Astrocyte (in vitro differentiated cells and primary cell): Measurements from ENCODE around the gene USP6.

Experiments used
- EZH2 ChIP-seq: IDR thresholded peaks from 2 replicates; pipeline ENCODE4 v1.6.1; 2012; ENCODE audit warnings: mild to moderate bottlenecking, low read length, inconsistent platforms; ENCODE audit not compliant: insufficient read depth
- TF ChIP-seq, protein P1 (sequence below): IDR thresholded peaks from 2 replicates; pipeline ENCODE4 v1.5.1; 2011; ENCODE audit warnings: low read depth, mild to moderate bottlenecking, inconsistent platforms, low read length, moderate library complexity; ENCODE audit not compliant: insufficient read depth

DNA sequence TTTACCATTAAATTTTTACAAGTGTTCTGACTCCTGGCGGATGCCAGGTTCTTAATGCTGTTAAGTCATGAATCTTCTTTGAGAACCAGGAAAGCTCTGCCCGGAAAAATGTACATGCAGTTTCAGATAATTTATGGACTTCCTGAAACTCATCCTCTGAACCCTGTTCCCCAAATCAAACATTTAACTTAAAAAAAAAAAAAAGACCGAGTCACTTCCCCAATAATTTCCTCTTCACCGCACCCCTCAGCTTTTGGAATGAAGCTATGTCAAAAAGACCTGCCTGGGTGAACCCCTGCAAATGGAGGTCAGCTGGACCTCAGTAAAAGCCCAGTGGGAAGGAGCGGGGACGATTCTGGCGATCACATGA is 19.1 kb upstream of the USP6 start:
- TF ChIP-seq, protein P1, sequence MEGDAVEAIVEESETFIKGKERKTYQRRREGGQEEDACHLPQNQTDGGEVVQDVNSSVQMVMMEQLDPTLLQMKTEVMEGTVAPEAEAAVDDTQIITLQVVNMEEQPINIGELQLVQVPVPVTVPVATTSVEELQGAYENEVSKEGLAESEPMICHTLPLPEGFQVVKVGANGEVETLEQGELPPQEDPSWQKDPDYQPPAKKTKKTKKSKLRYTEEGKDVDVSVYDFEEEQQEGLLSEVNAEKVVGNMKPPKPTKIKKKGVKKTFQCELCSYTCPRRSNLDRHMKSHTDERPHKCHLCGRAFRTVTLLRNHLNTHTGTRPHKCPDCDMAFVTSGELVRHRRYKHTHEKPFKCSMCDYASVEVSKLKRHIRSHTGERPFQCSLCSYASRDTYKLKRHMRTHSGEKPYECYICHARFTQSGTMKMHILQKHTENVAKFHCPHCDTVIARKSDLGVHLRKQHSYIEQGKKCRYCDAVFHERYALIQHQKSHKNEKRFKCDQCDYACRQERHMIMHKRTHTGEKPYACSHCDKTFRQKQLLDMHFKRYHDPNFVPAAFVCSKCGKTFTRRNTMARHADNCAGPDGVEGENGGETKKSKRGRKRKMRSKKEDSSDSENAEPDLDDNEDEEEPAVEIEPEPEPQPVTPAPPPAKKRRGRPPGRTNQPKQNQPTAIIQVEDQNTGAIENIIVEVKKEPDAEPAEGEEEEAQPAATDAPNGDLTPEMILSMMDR = no peak
- no peak for TF ChIP-seq EZH2
